H9 (cell line): Measurements from ENCODE around the gene CSNK1G1. TPM values are rescaled to one million over a fixed set of nuclear protein-coding genes. Genes with fewer than 3 reads are reported as not detected.

Experiments used
- DNase-seq: peaks from one replicate; pipeline ENCODE4 v3.0.0-alpha.2; 2017
- H2AFZ ChIP-seq: one replicate; pipeline ENCODE4 v1.6.1; 2013; ENCODE audit warnings: mild to moderate bottlenecking, low read length, control low read depth, moderate library complexity
- H2AK5ac ChIP-seq: 2 replicates; pipeline ENCODE4 v1.6.1; 2013; ENCODE audit warnings: low read length, control low read depth, mixed read lengths; ENCODE audit not compliant: insufficient read length
- H2BK120ac ChIP-seq: one replicate; pipeline ENCODE4 v1.6.1; 2013; ENCODE audit warnings: low read depth, mild to moderate bottlenecking, low read length, control low read depth, inconsistent platforms; ENCODE audit not compliant: poor library complexity, severe bottlenecking
- H2BK12ac ChIP-seq: 2 replicates; pipeline ENCODE4 v1.6.1; 2013; ENCODE audit warnings: low read length, control low read depth, mixed read lengths, low read depth; ENCODE audit not compliant: insufficient read length
- H2BK15ac ChIP-seq: 2 replicates; pipeline ENCODE4 v1.6.1; 2013; ENCODE audit warnings: low read depth, low read length, control low read depth
- H2BK20ac ChIP-seq: one replicate; pipeline ENCODE4 v1.6.1; 2013; ENCODE audit warnings: low read depth, mild to moderate bottlenecking, low read length, control low read depth, inconsistent platforms; ENCODE audit not compliant: poor library complexity, severe bottlenecking
- H2BK5ac ChIP-seq: 2 replicates; pipeline ENCODE4 v1.6.1; 2013; ENCODE audit warnings: low read length, control low read depth, mixed read lengths; ENCODE audit not compliant: insufficient read length
- H3K14ac ChIP-seq: 2 replicates; pipeline ENCODE4 v1.6.1; 2013; ENCODE audit warnings: low read length, control low read depth; ENCODE audit not compliant: insufficient read depth
- H3K18ac ChIP-seq: 2 replicates; pipeline ENCODE4 v1.6.1; 2013; ENCODE audit warnings: low read depth, mild to moderate bottlenecking, mixed read lengths, low read length, control low read depth; ENCODE audit not compliant: insufficient read length
- H3K23ac ChIP-seq: 2 replicates; pipeline ENCODE4 v1.6.1; 2013; ENCODE audit warnings: low read length, control low read depth, mixed read lengths, low read depth; ENCODE audit not compliant: insufficient read length
- H3K23me2 ChIP-seq: 2 replicates; pipeline ENCODE4 v1.6.1; 2013; ENCODE audit warnings: low read depth, mild to moderate bottlenecking, mixed read lengths, low read length, control low read depth; ENCODE audit not compliant: insufficient read length, poor library complexity, severe bottlenecking
- H3K27ac ChIP-seq: 2 replicates; pipeline ENCODE4 v1.5.1; 2013; ENCODE audit warnings: low read length, control low read depth, mixed read lengths, low read depth; ENCODE audit not compliant: insufficient read length
- H3K27me3 ChIP-seq: 2 replicates; pipeline ENCODE4 v1.6.1; 2013; ENCODE audit warnings: low read length, control low read depth, inconsistent platforms; ENCODE audit not compliant: insufficient read depth
- H3K4ac ChIP-seq: 2 replicates; pipeline ENCODE4 v1.6.1; 2013; ENCODE audit warnings: low read depth, mild to moderate bottlenecking, control low read depth, inconsistent platforms, low read length, moderate library complexity
- H3K4me1 ChIP-seq: 2 replicates; pipeline ENCODE4 v1.6.1; 2013; ENCODE audit warnings: low read length, control low read depth, inconsistent platforms; ENCODE audit not compliant: insufficient read depth
- H3K4me2 ChIP-seq: 2 replicates; pipeline ENCODE4 v1.6.1; 2013; ENCODE audit warnings: low read length, control low read depth, mixed read lengths; ENCODE audit not compliant: insufficient read length, insufficient read depth
- H3K56ac ChIP-seq: 2 replicates; pipeline ENCODE4 v1.6.1; 2013; ENCODE audit warnings: low read depth, mild to moderate bottlenecking, mixed read lengths, low read length, control low read depth; ENCODE audit not compliant: insufficient read length
- H3K79me1 ChIP-seq: 2 replicates; pipeline ENCODE4 v1.6.1; 2013; ENCODE audit warnings: low read depth, mild to moderate bottlenecking, moderate library complexity, low read length, control low read depth, inconsistent platforms; ENCODE audit not compliant: insufficient read depth, poor library complexity, severe bottlenecking
- H3K79me2 ChIP-seq: 2 replicates; pipeline ENCODE4 v1.6.1; 2013; ENCODE audit warnings: low read length, control low read depth, inconsistent platforms; ENCODE audit not compliant: insufficient read depth
- H3K9ac ChIP-seq: 2 replicates; pipeline ENCODE4 v1.6.1; 2013; ENCODE audit warnings: low read length, control low read depth, mixed read lengths; ENCODE audit not compliant: insufficient read length; ENCODE audit errors: extremely low read depth
- H3K9me3 ChIP-seq: one replicate; pipeline ENCODE4 v1.6.1; 2013; ENCODE audit warnings: low read depth, low read length, inconsistent platforms; ENCODE audit not compliant: control insufficient read depth
- H3T11ph ChIP-seq: one replicate; pipeline ENCODE4 v1.6.1; 2013; ENCODE audit warnings: mild to moderate bottlenecking, low read length, control low read depth, inconsistent platforms
- H4K20me1 ChIP-seq: one replicate; pipeline ENCODE4 v1.6.1; 2013; ENCODE audit not compliant: control insufficient read depth, insufficient read length, insufficient read depth
- H4K5ac ChIP-seq: 2 replicates; pipeline ENCODE4 v1.6.1; 2013; ENCODE audit warnings: low read depth, mild to moderate bottlenecking, mixed read lengths, low read length, control low read depth; ENCODE audit not compliant: insufficient read length
- H4K8ac ChIP-seq: replicated peaks from 2 replicates; pipeline ENCODE4 v1.6.1; 2013; ENCODE audit warnings: low read length, control low read depth, mixed read lengths, low read depth; ENCODE audit not compliant: insufficient read length
- H4K91ac ChIP-seq: 2 replicates; pipeline ENCODE4 v1.6.1; 2013; ENCODE audit warnings: low read depth, mild to moderate bottlenecking, moderate library complexity, mixed read lengths, low read length, control low read depth; ENCODE audit not compliant: insufficient read length
- H3K27ac Mint-ChIP-seq, 3 experiments: 2 replicates in 2 of 3; 3 replicates in 1 of 3; pipeline ENCODE4 v1.8.0; 2020 to 2021; ENCODE audit warnings: mixed read lengths in 3 of 3, mild to moderate bottlenecking in 1 of 3, moderate library complexity in 1 of 3
- H3K27me3 Mint-ChIP-seq: 2 replicates; pipeline ENCODE4 v1.8.0; 2021; ENCODE audit warnings: low read depth, mild to moderate bottlenecking, moderate library complexity, mixed read lengths
- H3K36me3 Mint-ChIP-seq, 3 experiments: 2 replicates in 2 of 3; 3 replicates in 1 of 3; pipeline ENCODE4 v1.8.0; 2020 to 2021; ENCODE audit warnings: low read depth in 3 of 3, mixed read lengths in 3 of 3; ENCODE audit not compliant: insufficient read depth in 1 of 3
- H3K4me1 Mint-ChIP-seq, 2 experiments: 2 replicates each; pipeline ENCODE4 v1.8.0; 2020; ENCODE audit warnings: mixed read lengths in 2 of 2
- H3K4me3 Mint-ChIP-seq, 2 experiments: 2 replicates in 1 of 2; 3 replicates in 1 of 2; pipeline ENCODE4 v1.8.0; 2020 to 2021; ENCODE audit warnings: mild to moderate bottlenecking in 2 of 2, mixed read lengths in 2 of 2, moderate library complexity in 1 of 2
- H3K9me3 Mint-ChIP-seq, 2 experiments: 2 replicates in 1 of 2; 3 replicates in 1 of 2; pipeline ENCODE4 v1.8.0; 2020; ENCODE audit warnings: mild to moderate bottlenecking in 2 of 2, mixed read lengths in 2 of 2, moderate library complexity in 1 of 2
- WGBS: extraction: QIAGEN DNeasy Blood & Tissue Kit; methylation state at CpG from one replicate; pipeline ENCODE4 v1.1.7; 2013; ENCODE audit warnings: missing lambda C conversion rate, low lambda C conversion rate, mixed read lengths; ENCODE audit not compliant: insufficient read length; ENCODE audit errors: extremely low coverage; 5-methylcytosine and 5-hydroxymethylcytosine counted together
- total RNA-seq: library from RNA; stranded (reverse); gene quantifications from 2 replicates; pipeline ENCODE4 v1.2.1, GENCODE V29; 2021
- TF ChIP-seq, protein P1 (sequence below): fragments of 200-600 bp; sonication (generic); conservative IDR thresholded peaks from 3 replicates; pipeline ENCODE4 v1.8.0; 2021; ENCODE audit warnings: antibody characterized with exemption, mild to moderate bottlenecking

CSNK1G1 gene
- total RNA-seq, 1 experiment from 2014 or later = 17.1 TPM

DNA sequence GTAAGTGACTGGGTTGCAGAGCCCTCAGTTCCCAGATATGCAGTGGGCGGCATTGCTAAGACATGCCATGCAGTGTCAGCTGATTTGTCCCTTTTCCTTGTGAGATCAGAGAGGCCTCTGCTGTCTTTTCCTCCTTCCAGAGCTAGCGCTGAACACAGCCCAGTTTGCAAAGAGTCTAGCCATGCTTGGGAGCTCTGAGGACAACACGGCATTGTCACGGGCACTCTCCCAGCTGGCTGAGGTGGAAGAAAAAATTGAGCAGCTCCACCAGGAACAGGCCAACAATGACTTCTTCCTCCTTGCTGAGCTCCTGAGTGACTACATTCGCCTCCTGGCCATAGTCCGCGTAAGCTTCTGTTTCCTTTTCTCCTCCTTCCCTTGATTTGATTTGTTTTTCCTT, 224.4 kb downstream of the CSNK1G1 start:
- no peak overlapping the region for H3K56ac ChIP-seq
- H3K79me1 ChIP-seq = no peaks in the 10 kb centered on the region
- H2BK5ac ChIP-seq = no peak overlapping the region
- no peaks in the 10 kb centered on the region for H3K9me3 ChIP-seq
- H2BK120ac ChIP-seq = no peak overlapping the region
- Mint-ChIP-seq H3K27ac (no peak overlapping the region), H3K4me3 (no peak overlapping the region), H3K9me3 (no peaks in the 10 kb centered on the region), H3K27me3 (no peaks in the 10 kb centered on the region), H3K4me1 (no peaks in the 10 kb centered on the region), H3K36me3 (peaks cover 20 to 75% (median 66%) of the 10 kb centered on the region in 3 experiments; a peak in 6 of 7 replicates)
- H2BK20ac ChIP-seq = no peak overlapping the region
- WGBS = no CpG with 5 or more reads among the region's 7 CpGs
- H2BK12ac ChIP-seq = no peak overlapping the region
- no peak overlapping the region for H3T11ph ChIP-seq
- H2BK15ac ChIP-seq = no peak overlapping the region
- H3K4me1 ChIP-seq = no peaks in the 10 kb centered on the region
- no peak overlapping the region for H3K4ac ChIP-seq
- no peaks in the 10 kb centered on the region for H4K20me1 ChIP-seq
- H3K23ac ChIP-seq = no peak overlapping the region
- no peak overlapping the region for H3K4me2 ChIP-seq
- H3K23me2 ChIP-seq = no peaks in the 10 kb centered on the region
- H3K79me2 ChIP-seq = no peaks in the 10 kb centered on the region
- no peak overlapping the region for H3K27ac ChIP-seq
- H4K5ac ChIP-seq = no peak overlapping the region
- H2AFZ ChIP-seq = no peak overlapping the region
- H4K91ac ChIP-seq = no peak overlapping the region
- DNase-seq = no peak
- no peak overlapping the region for H3K14ac ChIP-seq
- H2AK5ac ChIP-seq = no peak overlapping the region
- TF ChIP-seq, protein P1, sequence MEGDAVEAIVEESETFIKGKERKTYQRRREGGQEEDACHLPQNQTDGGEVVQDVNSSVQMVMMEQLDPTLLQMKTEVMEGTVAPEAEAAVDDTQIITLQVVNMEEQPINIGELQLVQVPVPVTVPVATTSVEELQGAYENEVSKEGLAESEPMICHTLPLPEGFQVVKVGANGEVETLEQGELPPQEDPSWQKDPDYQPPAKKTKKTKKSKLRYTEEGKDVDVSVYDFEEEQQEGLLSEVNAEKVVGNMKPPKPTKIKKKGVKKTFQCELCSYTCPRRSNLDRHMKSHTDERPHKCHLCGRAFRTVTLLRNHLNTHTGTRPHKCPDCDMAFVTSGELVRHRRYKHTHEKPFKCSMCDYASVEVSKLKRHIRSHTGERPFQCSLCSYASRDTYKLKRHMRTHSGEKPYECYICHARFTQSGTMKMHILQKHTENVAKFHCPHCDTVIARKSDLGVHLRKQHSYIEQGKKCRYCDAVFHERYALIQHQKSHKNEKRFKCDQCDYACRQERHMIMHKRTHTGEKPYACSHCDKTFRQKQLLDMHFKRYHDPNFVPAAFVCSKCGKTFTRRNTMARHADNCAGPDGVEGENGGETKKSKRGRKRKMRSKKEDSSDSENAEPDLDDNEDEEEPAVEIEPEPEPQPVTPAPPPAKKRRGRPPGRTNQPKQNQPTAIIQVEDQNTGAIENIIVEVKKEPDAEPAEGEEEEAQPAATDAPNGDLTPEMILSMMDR = no peak
- H4K8ac ChIP-seq = no peak overlapping the region
- H3K27me3 ChIP-seq = no peaks in the 10 kb centered on the region
- no peak overlapping the region for H3K9ac ChIP-seq
- H3K18ac ChIP-seq = no peak overlapping the region
